Measurements from ENCODE around the gene SFXN4. TPM values are rescaled to one million over a fixed set of nuclear protein-coding genes. Genes with fewer than 3 reads are reported as not detected.
"Not testable (repeated sequence)": the region's sequence is repeated elsewhere in the genome, so short reads cannot be mapped to it uniquely, and the experiment has no call there.

The SFXN4 gene
- total RNA-seq, 2 experiments from 2014 or later, result 27.8 to 46.4 TPM

GRCh38 chr10:119098576-119098975, 66.9 kb downstream of the SFXN4 start:
- intact Hi-C loops (cut with micrococcal nuclease; ENCODE audit: unreplicated experiment), result no loop called here
- no peaks in the 10 kb centered on the region for H4K20me1 ChIP-seq (ENCODE audit: insufficient read depth, low read length)
- no peak for DNase-seq (ENCODE audit: low spot score)
- H2AFZ ChIP-seq (ENCODE audit: low read length), result no peak overlapping the region
- H3K9me2 ChIP-seq (ENCODE audit: insufficient read depth, low read length), result no peaks in the 10 kb centered on the region
- H3K4me2 ChIP-seq (ENCODE audit: low read length), result no peak overlapping the region
- no peaks in the 10 kb centered on the region for H3K36me3 ChIP-seq (ENCODE audit: insufficient read depth, low read length)
- no peak overlapping the region for H3K4me3 ChIP-seq (ENCODE audit: low read depth, low read length, poor library complexity, severe bottlenecking)
- H3K4me1 ChIP-seq (ENCODE audit: insufficient read depth, low read length, poor library complexity, severe bottlenecking), result peaks cover 10% of the 10 kb centered on the region
- H3K79me2 ChIP-seq (ENCODE audit: insufficient read depth, low read depth, low read length), result no peaks in the 10 kb centered on the region
- POLR2A ChIA-PET, result no interaction called here
- BruUV-seq (replicated peaks), result no TSS peak
- no peak for TF ChIP-seq CTCF (conservative IDR thresholded peaks at IDR 0.05; ENCODE audit: low read length)
- no peak for TF ChIP-seq EZH2phosphoT487 (IDR thresholded peaks at IDR 0.05; ENCODE audit: borderline replicate concordance, low read depth, low read length)
- CTCF ChIA-PET (ENCODE audit: unreplicated experiment), result no interaction called here
- no peaks in the 10 kb centered on the region for H3K9me3 ChIP-seq (ENCODE audit: low read length)
- no peak overlapping the region for H3K27ac ChIP-seq (ENCODE audit: low read depth, low read length, poor library complexity, severe bottlenecking)

- CTCF ChIA-PET (ENCODE audit: unreplicated experiment); intact Hi-C loops (cut with micrococcal nuclease; ENCODE audit: unreplicated experiment); H3K4me1 ChIP-seq (ENCODE audit: insufficient read depth, low read length, poor library complexity, severe bottlenecking); H3K27ac ChIP-seq (ENCODE audit: low read depth, low read length, poor library complexity, severe bottlenecking); H2AFZ ChIP-seq (ENCODE audit: low read length); BruUV-seq (replicated peaks); H3K36me3 ChIP-seq (ENCODE audit: insufficient read depth, low read length); H3K9me3 ChIP-seq (ENCODE audit: low read length); H3K79me2 ChIP-seq (ENCODE audit: insufficient read depth, low read depth, low read length); H3K9me2 ChIP-seq (ENCODE audit: insufficient read depth, low read length); H3K4me2 ChIP-seq (ENCODE audit: low read length); H4K20me1 ChIP-seq (ENCODE audit: insufficient read depth, low read length); H3K4me3 ChIP-seq (ENCODE audit: low read depth, low read length, poor library complexity, severe bottlenecking); DNase-seq (ENCODE audit: low spot score): not testable (repeated sequence)
- POLR2A ChIA-PET, result interaction anchor here (1.3 kb wide), 1 partner anchor 7 kb away, joined by 5 read pairs; the partner anchor contains the start of gene DENND10
Observed at GRCh38 chr10:119096641-119097415, 68.7 kb downstream of the SFXN4 start.

GRCh38 chr10:119095640-119096039, 69.9 kb downstream of the SFXN4 start:
- Histone ChIP-seq H3K36me3 (ENCODE audit: insufficient read depth, low read length) (no peaks in the 10 kb centered on the region), H2AFZ (ENCODE audit: low read length) (no peak overlapping the region), H3K27ac (ENCODE audit: low read depth, low read length, poor library complexity, severe bottlenecking) (no peak overlapping the region), H3K4me2 (ENCODE audit: low read length) (no peak overlapping the region), H3K9me2 (ENCODE audit: insufficient read depth, low read length) (no peaks in the 10 kb centered on the region), H3K4me3 (ENCODE audit: low read depth, low read length, poor library complexity, severe bottlenecking) (no peak overlapping the region), H3K79me2 (ENCODE audit: insufficient read depth, low read depth, low read length) (no peaks in the 10 kb centered on the region), H3K4me1 (ENCODE audit: insufficient read depth, low read length, poor library complexity, severe bottlenecking) (peaks cover 6% of the 10 kb centered on the region), H4K20me1 (ENCODE audit: insufficient read depth, low read length) (no peaks in the 10 kb centered on the region), H3K9me3 (ENCODE audit: low read length) (no peaks in the 10 kb centered on the region)
- no peak for DNase-seq (ENCODE audit: low spot score)
- ChIA-PET CTCF (ENCODE audit: unreplicated experiment) (no interaction called here), POLR2A (interaction anchor here (0.6 to 1.3 kb wide), 5 partner anchors 8 to 34 kb away, joined by 3 to 5 read pairs (median 4); partner anchors contain the start of gene DENND10)
- TF ChIP-seq CTCF (conservative IDR thresholded peaks at IDR 0.05; ENCODE audit: low read length) (no peak), EZH2phosphoT487 (IDR thresholded peaks at IDR 0.05; ENCODE audit: borderline replicate concordance, low read depth, low read length) (no peak)
- BruUV-seq (replicated peaks), result no TSS peak
- intact Hi-C loops (cut with micrococcal nuclease; ENCODE audit: unreplicated experiment), result no loop called here

Data from OCI-LY7 (cell line).